BLaER1 (cell line): Measurements from ENCODE around the gene TPRN.

Experiments used
- H3K27ac ChIP-seq: shearing (Covaris generic); formaldehyde crosslinking; 2 replicates; pipeline ENCODE4 v1.8.1; 2022
- H3K27me3 ChIP-seq: shearing (Covaris generic); formaldehyde crosslinking; 2 replicates; pipeline ENCODE4 v1.8.1; 2022
- H3K36me3 ChIP-seq: shearing (Covaris generic); formaldehyde crosslinking; 2 replicates; pipeline ENCODE4 v1.8.1; 2022
- H3K4me1 ChIP-seq: shearing (Covaris generic); formaldehyde crosslinking; 2 replicates; pipeline ENCODE4 v1.8.1; 2022
- H3K4me2 ChIP-seq: shearing (Covaris generic); formaldehyde crosslinking; 2 replicates; pipeline ENCODE4 v1.8.1; 2022
- H3K4me3 ChIP-seq: shearing (Covaris generic); formaldehyde crosslinking; 2 replicates; pipeline ENCODE4 v1.8.1; 2022
- H3K9ac ChIP-seq: shearing (Covaris generic); formaldehyde crosslinking; 2 replicates; pipeline ENCODE4 v1.8.1; 2022
- H3K9me3 ChIP-seq: shearing (Covaris generic); formaldehyde crosslinking; 2 replicates; pipeline ENCODE4 v1.8.1; 2022
- H4K20me1 ChIP-seq: shearing (Covaris generic); formaldehyde crosslinking; 2 replicates; pipeline ENCODE4 v1.8.1; 2022
- Cebpa-rat ChIP-seq: shearing (Covaris generic); IDR thresholded peaks from 2 replicates; pipeline ENCODE4 v1.8.1; 2022

The TPRN gene

GRCh38 chr9:137174722-137175293 lies 25.7 kb downstream of the TPRN start:
- peak overlapping the region; percentile 96 for H3K4me2 ChIP-seq
- H3K4me3 ChIP-seq, result peak overlapping the region; percentile 56
- H3K9ac ChIP-seq, result peak overlapping the region; percentile 86

GRCh38 chr9:137173796-137174664 lies 26.5 kb downstream of the TPRN start:
- Histone ChIP-seq H3K4me3 (peak overlapping the region; percentile 56), H3K9me3 (no peaks in the 10 kb centered on the region), H3K36me3 (peaks cover 24% of the 10 kb centered on the region), H3K4me2 (peak overlapping the region; percentile 96), H3K27ac (peak overlapping the region; percentile 97), H3K9ac (peak overlapping the region; percentile 86), H3K27me3 (no peaks in the 10 kb centered on the region; the same call in 1 of the 2 replicates), H4K20me1 (peaks cover 30% of the 10 kb centered on the region), H3K4me1 (peaks cover 76% of the 10 kb centered on the region)
- TF ChIP-seq Cebpa-rat, result no peak

More at GRCh38 chr9:137174722-137175293, 25.7 kb downstream of the TPRN start:
- Histone ChIP-seq H3K9me3 (no peaks in the 10 kb centered on the region), H4K20me1 (peaks cover 31% of the 10 kb centered on the region), H3K27ac (peak overlapping the region; percentile 97), H3K36me3 (peaks cover 32% of the 10 kb centered on the region), H3K4me1 (peaks cover 71% of the 10 kb centered on the region), H3K27me3 (no peaks in the 10 kb centered on the region)
- TF ChIP-seq Cebpa-rat, result no peak

GRCh38 chr9:137172901-137173795 lies 27.4 kb downstream of the TPRN start:
- Histone ChIP-seq H3K9ac (peak overlapping the region; percentile 86), H3K4me2 (peak overlapping the region; percentile 96), H3K4me3 (peak overlapping the region; percentile 56), H3K36me3 (peaks cover 15% of the 10 kb centered on the region), H4K20me1 (peaks cover 22% of the 10 kb centered on the region), H3K27ac (peak overlapping the region; percentile 97), H3K27me3 (no peaks in the 10 kb centered on the region; the same call in 1 of the 2 replicates), H3K4me1 (peaks cover 76% of the 10 kb centered on the region), H3K9me3 (no peaks in the 10 kb centered on the region)
- TF ChIP-seq Cebpa-rat, result no peak

GRCh38 chr9:137171149-137171900 lies 29.2 kb downstream of the TPRN start:
- no peak for TF ChIP-seq Cebpa-rat

GRCh38 chr9:137170486-137171148 lies 29.9 kb downstream of the TPRN start:
- Histone ChIP-seq H3K4me1 (peaks cover 86% of the 10 kb centered on the region), H4K20me1 (peaks cover 27% of the 10 kb centered on the region), H3K36me3 (peaks cover 3% of the 10 kb centered on the region; the same call in 1 of the 2 replicates), H3K9ac (peak overlapping the region; percentile 86), H3K27ac (peak overlapping the region; percentile 97), H3K27me3 (peaks cover 12% of the 10 kb centered on the region; the same call in 1 of the 2 replicates), H3K4me3 (peak overlapping the region; percentile 82), H3K9me3 (no peaks in the 10 kb centered on the region), H3K4me2 (peak overlapping the region; percentile 96)
- no peak for TF ChIP-seq Cebpa-rat

More at GRCh38 chr9:137171149-137171900, 29.2 kb downstream of the TPRN start:
- H3K36me3 ChIP-seq, result no peaks in the 10 kb centered on the region
- peaks cover 86% of the 10 kb centered on the region for H3K4me1 ChIP-seq
- H3K4me2 ChIP-seq, result peak overlapping the region; percentile 96
- peak overlapping the region; percentile 86 for H3K9ac ChIP-seq
- no peaks in the 10 kb centered on the region for H3K9me3 ChIP-seq
- peak overlapping the region; percentile 97 for H3K27ac ChIP-seq
- H4K20me1 ChIP-seq, result peaks cover 24% of the 10 kb centered on the region
- H3K27me3 ChIP-seq, result peaks cover 12% of the 10 kb centered on the region; the same call in 1 of the 2 replicates
- H3K4me3 ChIP-seq, result peak overlapping the region; percentile 56; the same call in 1 of the 2 replicates

GRCh38 chr9:137169896-137170358 lies 30.6 kb downstream of the TPRN start, which contains the start of gene LRRC26:
Gene LRRC26 (minus strand): TSS chr9:137170051. CDS start chr9:137169943, 108 bp downstream.
- Histone ChIP-seq H3K27ac (peak within 1 kb of the TSS; percentile 97), H3K9me3 (no peaks in the 10 kb centered on the region), H3K4me1 (peaks cover 86% of the 10 kb centered on the region), H3K4me3 (peak within 1 kb of the TSS; percentile 82), H3K4me2 (peak within 1 kb of the TSS; percentile 96), H3K27me3 (peaks cover 12% of the 10 kb centered on the region; the same call in 1 of the 2 replicates), H3K36me3 (peaks cover 6% of the 10 kb centered on the region; the same call in 1 of the 2 replicates), H3K9ac (peak within 1 kb of the TSS; percentile 84), H4K20me1 (peaks cover 32% of the 10 kb centered on the region)
- no peak for TF ChIP-seq Cebpa-rat

- Histone ChIP-seq H3K4me3 (peak overlapping the region; percentile 82), H3K4me1 (peaks cover 88% of the 10 kb centered on the region), H3K27ac (peak overlapping the region; percentile 97), H3K36me3 (peaks cover 13% of the 10 kb centered on the region; the same call in 1 of the 2 replicates), H3K27me3 (peaks cover 12% of the 10 kb centered on the region; the same call in 1 of the 2 replicates), H3K9me3 (no peaks in the 10 kb centered on the region), H4K20me1 (peaks cover 39% of the 10 kb centered on the region), H3K4me2 (peak overlapping the region; percentile 96), H3K9ac (peak overlapping the region; percentile 84)
- no peak for TF ChIP-seq Cebpa-rat
Measured at GRCh38 chr9:137168904-137169856, 31.4 kb downstream of the TPRN start.
